Stimulated activated CD4-positive, alpha-beta T cell treated with anti-CD3 and anti-CD28 coated beads, TNF-alpha, amount 100 ng/mL, for 48 hours (primary cell): ENCODE data around the gene ZNF281.
"Not testable (repeated sequence)": the region's sequence is repeated elsewhere in the genome, so short reads cannot be mapped to it uniquely, and the experiment has no call there.

Experiments
- DNase-seq, 3 donors: peaks; one replicate each; pipeline ENCODE4 v3.0.0-alpha.2; 2020; ENCODE audit warnings: low read depth in 3 of 3

The ZNF281 gene, protein sequence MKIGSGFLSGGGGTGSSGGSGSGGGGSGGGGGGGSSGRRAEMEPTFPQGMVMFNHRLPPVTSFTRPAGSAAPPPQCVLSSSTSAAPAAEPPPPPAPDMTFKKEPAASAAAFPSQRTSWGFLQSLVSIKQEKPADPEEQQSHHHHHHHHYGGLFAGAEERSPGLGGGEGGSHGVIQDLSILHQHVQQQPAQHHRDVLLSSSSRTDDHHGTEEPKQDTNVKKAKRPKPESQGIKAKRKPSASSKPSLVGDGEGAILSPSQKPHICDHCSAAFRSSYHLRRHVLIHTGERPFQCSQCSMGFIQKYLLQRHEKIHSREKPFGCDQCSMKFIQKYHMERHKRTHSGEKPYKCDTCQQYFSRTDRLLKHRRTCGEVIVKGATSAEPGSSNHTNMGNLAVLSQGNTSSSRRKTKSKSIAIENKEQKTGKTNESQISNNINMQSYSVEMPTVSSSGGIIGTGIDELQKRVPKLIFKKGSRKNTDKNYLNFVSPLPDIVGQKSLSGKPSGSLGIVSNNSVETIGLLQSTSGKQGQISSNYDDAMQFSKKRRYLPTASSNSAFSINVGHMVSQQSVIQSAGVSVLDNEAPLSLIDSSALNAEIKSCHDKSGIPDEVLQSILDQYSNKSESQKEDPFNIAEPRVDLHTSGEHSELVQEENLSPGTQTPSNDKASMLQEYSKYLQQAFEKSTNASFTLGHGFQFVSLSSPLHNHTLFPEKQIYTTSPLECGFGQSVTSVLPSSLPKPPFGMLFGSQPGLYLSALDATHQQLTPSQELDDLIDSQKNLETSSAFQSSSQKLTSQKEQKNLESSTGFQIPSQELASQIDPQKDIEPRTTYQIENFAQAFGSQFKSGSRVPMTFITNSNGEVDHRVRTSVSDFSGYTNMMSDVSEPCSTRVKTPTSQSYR

DNA sequence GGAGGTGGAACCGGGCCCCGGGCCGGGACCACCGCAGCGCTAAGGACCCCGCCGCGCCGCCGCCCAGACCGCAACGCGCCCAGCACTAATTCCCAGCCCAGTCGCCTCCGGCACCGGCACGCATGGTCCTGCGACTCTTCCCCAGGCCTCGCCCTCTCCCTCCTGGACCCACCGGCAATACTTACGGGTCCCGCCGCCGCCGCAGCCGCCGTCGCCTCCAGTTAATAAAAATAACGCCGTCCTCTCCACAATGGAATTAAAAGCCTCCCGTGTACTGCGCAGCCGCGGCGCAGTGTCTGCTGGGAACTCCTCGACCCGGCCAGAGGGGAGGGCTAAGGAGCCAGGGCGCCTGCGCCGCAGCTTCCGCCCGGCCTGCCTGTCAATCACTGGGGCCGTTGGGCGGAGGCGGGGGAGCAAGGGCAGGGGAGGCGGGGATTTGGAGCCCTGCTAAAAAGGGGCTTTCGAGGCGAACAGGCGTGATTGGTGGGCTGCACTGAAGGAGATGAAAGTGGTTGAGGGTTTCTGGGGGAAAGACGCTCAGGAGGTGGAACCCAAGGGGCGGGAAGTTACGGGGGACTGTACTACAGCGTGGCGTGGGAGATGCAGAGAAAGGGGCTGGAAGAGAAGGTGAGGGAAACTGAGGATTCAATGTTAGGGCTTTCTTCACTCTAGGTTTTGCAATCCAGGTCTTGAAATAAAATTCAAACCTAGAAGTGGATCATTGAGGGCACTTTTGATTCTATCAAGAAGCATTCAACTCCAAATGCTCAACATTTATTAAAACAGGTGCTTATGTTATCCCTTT is at the start of gene ZNF281:
TSS of gene ZNF281 (minus strand) at position 276 of the 805 bp plus-strand sequence. CDS start 331 bp downstream, outside the sequence.
- DNase-seq = peak; percentile 86 to 91 (median 90)

DNA sequence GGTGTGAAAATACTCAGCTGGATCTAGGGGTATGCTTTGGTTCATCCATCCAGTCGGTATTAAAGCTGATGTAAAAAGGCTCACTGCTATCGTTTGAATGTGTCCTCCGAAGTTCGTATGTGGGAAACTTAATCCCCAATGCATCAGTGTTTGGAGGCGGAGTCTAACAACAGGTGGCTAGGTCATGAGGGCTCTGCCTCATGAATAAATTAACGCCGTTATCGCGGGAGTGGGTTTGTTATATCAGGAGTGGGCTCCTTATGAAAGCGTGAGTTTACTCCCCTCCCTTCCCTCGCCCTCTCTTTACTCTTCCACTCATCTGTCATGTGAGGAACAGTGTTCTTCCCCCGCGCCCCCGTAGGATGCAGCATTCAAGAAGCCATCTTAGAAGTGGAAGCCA is 48.9 kb upstream of the ZNF281 start:
- no peak for DNase-seq

DNA sequence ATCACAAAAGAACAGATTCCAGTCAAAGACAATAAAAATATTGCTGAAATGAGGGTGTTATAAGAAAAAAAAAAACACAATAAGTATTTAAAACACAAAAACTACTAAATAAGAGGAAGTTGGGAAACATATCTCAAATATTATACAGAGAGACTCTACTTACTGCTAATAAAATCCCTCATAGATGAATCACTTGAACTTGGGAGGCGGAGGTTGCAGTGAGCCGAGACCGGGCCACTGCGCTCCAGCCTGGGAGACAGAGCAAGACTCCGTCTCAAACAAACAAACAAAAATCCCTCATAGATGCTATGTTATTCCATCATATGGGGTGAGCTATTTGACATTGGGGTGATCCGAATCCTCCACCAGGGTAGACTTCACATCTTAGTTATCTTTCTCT is 48.0 kb upstream of the ZNF281 start:
- DNase-seq = no peak

DNA sequence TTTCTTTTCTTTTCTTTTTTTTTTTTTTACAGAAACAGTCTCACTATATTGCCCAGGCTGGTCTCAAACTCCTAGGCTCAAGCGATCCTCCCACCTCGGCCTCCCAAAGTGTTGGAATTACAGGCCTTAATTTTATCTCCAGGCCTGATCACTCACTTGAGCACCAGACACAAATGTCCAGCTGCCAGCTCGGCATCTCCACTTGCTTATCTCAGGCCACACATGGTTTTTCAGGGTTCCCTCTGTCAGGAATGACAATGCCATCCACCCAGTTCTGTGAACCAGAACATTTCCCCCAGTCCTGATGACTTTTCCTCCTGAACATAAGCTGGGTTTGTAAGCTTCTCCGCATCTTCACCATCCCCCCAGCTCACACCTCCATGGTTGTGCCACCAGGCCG is 44.6 kb upstream of the ZNF281 start:
- DNase-seq = no peak

DNA sequence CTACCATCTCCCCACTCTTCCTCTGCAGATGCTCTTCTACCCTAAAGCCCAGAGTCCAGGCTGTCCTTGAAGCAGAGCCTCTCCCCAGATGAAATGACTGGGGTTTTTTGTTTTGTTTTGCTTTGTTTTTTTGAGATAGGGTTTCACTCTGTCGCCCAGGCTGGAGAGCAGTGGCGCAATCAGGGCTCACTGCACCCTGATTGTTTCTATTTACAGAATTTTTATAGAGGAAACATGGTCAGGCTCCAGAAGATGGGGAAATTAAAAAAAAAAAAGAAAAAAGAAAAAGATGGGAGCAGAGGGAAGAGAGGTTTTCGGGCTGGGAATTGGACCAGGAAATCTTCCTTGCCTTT is 43.7 kb upstream of the ZNF281 start:
- no peak for DNase-seq

DNA sequence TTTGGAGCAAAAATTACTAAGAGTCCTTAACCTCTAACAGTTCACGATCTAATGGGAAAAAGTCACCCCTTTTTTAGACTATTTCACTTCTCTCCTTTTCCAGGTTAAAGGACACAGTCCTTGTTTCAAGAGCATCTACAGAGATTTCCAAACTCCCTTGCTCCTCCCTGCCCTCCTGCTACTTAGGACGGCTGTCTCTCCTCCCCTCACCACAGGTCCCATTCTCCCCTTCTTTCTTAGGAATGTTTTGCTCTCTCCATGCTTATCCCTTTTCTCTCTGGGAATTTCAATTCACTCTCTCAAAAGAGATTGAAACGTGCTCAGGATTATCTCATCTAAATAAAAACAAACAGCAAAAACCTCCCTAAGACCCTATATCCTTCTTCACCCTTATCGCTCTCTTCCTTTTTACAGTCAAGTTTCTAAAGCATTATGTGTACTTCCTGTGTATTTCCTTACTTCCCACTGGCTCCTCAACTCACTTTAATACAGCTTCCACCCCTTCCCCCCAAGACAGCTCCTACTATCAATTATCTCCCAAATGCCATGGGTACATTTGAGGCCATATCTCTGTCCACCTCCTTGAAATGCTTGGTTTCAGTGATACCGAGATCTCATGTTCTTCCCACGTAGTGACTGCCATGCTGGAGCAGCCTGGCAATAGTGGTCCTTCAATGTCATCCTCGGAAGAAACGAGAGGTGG is 43.2 kb upstream of the ZNF281 start:
- DNase-seq = no peak

DNA sequence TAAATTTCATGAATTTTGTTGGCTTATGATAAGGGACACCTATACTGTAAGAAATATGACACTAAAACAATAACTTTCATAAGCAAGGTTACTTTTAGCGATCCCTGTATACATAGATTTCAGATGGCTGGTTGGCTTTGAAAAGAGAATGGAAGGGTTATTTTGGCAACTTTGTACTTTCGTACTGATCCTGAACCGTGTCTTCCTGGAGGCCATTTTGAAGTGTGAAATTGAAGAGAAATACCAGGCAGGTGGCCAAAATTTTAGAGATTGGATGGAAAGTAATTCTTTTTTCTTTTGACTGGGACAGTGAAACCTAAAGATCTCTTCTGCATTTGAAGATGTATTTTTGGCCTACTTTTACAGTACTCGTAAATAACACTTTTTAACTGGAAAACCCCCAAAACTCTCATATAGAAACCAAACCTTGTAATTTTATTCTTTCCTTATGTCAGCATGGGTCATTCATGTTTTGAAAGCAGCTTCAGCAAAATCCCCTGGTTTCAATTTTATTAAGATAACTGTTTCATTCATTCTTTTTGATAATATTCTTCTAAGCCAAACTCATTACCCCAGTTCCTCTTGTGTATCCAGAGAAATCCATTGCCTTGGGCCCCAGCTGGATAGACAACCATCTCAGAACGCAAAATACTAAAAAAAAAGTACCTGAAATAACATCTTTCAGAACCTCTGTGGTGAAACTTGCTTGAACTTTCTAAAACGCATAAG is 38.4 kb upstream of the ZNF281 start:
- DNase-seq = no peak

DNA sequence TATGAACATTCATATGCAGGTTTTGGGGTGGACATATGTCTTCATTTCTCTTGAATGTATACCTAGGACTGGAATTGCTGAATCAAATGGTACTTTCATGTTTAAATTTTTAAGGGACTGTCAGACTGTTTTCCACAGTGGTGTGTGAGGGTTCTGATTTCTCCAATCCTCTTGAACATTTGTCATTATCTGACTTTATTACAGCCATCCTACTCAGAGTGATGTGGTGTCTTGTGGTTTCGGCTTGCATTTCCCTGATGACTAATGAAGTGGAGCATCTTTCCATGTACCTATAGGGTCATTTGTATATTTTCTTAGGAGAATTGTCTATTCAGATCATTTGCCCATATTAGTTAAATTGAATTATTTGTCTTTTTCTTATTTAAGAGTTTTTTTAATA is 35.4 kb upstream of the ZNF281 start:
- no peak for DNase-seq

DNA sequence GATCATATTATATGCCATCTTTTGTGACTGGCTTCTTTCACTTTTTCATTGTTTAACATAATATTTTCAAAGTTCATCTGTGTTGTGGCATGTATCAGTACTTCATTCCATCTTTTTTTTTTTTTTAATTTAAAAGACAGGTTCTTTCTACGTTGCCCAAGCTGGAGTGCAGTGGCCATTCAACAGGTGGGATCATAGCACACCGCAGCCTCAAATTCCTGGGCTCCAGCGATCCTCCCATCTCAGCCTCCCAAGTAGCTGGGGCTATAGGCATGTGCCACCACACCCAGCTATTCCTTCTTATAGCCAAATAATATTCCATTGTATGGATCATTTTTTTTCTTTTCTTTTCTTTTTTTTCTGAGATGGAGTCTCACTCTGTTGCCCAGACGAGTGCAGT is 34.6 kb upstream of the ZNF281 start:
- no peak for DNase-seq

DNA sequence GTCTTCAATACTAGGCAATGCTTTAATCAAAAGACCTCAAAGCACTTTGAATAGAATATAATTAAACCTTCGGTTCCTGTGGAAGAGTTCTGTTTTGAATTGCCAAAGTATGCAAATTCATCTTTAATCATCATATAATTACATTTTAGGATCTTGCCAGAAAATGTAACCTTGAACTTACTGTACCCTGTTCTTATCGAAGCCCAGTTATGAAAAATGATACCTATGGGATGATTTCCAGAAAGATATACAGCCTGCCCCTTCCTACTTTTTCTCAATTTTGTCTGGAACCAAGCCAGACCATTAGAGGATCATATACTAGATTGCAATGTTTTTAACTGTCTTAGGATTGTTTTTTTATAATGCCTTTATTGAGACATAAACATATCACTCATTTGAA is 34.0 kb upstream of the ZNF281 start:
- DNase-seq = no peak

DNA sequence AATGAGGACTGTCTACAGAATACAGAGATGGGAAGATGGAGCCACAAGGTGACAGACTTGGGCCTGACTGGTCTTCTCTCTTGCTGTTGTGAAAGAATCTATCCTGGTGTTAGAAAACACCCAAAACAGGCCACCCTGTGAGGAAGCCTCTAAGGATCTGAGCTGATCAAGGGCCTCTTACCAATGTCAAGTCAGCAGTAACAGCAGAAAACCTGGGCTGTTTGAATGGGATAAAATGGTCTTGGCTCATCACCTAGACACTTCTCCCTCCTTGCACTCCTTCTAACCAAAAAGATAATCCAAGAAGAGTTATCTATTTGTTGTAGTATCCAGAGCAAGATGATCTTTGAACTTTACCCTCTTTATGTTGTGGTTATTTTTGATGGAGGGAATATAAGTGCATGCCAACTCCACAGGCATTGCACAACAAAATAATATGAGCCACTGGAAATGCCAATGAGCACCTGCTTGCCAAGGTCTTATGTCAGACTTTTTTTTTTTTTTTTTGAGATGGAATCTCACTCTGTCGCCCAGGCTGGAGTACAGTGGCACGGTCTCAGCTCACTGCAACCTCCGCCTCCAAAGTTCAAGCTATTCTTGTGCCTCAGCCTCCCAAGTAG is 32.8 kb upstream of the ZNF281 start:
- DNase-seq = no peak

DNA sequence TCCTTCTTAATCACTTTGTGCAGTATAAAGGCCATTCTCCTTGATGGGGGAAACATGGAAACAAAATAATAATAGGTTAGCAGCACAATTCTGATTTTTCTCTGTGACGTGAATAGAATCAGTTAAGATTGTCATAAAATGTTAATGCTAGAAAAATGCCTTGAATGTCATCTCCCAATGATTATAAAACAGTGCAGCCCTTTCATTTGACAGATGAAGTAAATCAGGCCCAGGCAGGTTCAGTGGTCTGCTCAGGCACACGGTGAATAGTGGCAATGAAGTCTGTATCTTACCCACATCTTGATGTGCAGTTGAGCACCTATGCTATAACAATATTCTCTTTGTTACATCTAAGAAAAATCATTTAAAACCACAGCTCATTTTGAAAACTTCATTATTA is 32.2 kb upstream of the ZNF281 start:
- DNase-seq = no peak

DNA sequence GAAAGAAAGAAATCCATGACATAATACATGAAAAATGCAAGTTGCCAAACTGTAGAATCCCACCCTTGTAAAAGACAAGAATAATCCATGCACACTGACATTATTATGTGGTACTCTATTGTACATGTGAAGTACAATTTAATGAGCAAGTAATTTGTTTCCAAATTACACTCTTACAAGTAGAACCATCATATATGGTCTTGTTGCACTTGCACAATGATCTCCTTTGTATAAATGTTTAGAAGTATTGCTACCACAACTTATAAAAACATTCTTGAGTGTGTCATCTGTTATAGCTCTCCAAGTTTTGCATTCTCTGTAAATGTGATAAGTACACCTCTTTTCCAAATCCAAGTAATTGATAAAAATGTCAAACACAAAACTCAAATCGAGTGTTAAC is 29.1 kb upstream of the ZNF281 start:
- no peak for DNase-seq

DNA sequence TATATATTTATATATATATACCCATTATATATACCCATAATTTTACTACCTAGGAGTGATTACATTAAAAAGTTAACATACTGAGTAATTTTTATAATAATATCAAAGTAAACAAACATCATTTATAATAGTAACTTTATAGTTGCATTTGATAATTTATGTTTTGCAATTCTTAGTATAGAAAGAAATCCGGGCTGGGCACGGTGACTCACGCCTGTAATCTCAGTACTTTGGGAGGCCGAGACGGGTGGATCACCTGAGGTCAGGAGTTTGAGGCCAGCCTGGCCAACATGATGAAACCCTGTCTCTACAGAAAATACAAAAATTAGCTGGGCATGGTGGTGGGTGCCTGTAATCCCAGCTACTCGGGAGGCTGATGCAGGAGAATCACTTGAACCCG is 28.6 kb upstream of the ZNF281 start:
- not testable (repeated sequence) for DNase-seq

DNA sequence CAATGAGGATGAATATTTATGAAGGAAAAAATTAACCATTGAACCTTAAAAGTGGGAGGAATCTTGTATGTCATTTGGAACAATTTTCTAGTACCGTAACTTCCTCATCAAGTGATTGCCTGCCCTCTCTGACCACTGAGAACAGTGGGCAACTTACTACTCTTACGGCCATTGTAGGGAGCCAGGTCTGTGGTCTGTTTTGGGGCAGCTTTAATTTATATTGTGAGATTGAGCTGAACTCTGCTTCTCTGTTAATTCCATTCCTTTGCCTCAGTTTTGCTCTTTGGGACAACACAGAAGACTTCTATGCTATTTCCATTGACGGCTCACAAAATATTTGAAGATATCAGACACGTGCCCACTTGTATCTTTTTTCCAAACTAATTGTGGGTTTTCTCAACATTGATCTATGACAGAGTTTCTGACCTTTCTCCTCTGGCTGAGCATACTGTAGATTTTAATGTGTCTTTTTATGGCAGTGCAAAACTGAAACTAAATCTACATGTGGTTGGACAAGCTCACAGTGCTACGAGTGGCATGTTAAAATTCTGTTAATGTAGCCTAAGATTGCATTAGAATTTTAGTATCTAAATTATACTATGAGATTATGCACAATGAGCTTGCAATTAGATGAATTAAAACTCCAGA is 27.8 kb upstream of the ZNF281 start:
- DNase-seq = no peak

DNA sequence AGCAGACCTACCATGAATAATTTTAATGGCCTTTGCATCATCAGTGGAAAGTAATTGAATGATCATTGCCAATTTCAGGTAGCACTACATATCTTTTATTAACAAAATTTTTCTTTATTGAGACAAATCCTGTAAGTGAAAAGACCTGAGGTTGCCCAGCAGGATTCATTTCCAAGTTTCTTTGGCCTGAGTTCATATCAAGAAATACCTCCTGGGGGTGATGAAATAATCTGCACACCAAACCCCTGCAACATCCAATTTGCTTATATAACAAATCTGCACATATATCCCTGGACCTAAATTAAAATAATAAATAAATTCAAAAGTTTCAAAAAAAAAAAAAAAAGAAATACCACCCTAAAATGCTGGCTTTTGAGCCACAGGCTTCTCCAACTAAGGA is 27.3 kb upstream of the ZNF281 start:
- DNase-seq = no peak

DNA sequence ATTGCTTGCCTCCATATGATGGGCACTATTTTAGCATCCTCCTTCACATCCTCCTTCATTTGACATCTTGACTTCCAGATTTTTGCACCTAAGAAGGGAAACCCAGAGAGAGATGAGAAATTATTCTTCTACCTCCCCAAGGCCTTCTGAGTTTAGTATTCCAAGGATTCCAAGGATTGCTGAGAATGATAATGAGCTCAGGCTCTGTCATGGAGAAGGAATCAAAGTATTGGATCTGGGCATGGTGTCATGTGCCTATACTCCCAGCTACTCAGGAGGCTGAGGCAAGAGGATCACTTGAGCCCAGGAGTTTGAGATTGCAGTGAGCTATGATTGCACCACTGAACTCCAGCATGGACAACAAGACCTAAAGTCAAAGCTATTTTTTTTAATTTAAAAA is 26.6 kb upstream of the ZNF281 start:
- no peak for DNase-seq

DNA sequence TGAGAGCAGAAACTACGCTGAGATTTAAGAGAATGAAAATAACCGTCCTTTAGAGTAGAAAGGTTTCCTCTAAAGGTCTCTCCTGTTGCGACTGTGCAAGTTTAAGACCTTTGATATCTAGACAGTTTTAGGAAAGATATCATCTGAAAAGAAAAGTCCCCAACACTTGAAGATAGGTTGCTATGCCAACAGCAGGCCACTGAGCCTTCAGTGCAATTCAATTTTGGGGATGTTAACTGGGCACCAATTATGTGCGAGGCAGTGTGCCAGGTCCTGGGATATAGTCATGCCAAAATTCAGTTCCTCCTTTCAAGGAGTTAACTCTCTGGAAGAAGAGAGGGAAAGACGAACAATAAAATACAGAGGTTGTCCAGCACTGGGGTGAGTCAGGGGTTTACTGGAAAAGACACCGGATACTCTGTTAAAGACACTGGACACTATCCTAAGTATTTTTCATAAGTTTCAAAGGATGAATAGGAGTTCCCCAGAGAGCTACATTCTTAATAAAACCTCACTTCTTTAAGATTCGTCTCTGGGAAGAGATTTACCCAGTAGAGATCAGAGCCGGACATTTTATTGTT is 25.5 kb upstream of the ZNF281 start:
- no peak for DNase-seq

DNA sequence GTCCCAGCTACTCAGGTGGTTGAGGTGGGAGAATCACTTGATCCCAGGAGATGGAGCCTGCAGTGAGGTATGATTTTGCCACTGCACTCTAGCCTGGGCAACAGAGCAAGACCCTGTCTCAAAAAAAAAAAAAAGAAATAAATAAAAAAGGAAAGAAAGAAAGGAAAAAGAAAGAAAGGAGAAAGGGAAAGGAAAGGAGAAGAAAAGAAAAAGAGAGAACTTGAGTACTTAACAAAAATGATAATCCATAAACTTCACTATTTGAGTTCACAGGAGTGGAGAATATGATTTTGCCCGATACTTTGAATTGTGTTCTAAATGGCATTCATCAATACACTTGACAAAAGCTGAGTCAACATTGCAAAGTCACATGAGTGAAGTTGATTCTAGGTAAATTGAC is 23.8 kb upstream of the ZNF281 start:
- DNase-seq = no peak

DNA sequence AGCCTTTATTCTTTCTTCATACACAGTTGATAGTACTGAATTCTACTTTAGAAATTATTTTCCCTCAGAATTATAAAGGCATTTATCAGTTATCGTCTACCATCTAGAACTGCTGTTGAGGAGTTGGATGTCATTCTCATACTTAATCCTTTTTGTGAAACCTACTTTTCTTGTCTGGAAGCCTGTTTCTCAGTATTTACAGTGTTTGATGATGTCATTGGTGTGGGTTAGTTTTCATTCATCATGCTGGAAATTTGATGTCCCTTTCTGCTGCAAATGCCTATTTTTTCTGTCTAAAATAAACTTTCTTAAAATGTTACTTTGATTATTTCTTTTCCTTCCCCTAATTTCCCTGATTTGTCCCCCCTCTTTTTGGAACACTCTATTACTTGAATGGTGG is 22.8 kb upstream of the ZNF281 start:
- DNase-seq = no peak
